Transverse colon (tissue), 4 donors: Measurements from ENCODE around the gene CHRNE. TPM values are rescaled to one million over a fixed set of nuclear protein-coding genes. Genes with fewer than 3 reads are reported as not detected.
"Not testable (repeated sequence)": the region's sequence is repeated elsewhere in the genome, so short reads cannot be mapped to it uniquely, and the experiment has no call there.

ENCODE experiments used
- DNase-seq: peaks from one replicate; pipeline ENCODE4 v3.0.0-alpha.2; 2019
- H3K27ac ChIP-seq, 4 donors: fragments of 200-600 bp; sonication (generic); 2 replicates each; pipeline ENCODE4 v1.5.1; 2016 to 2018; ENCODE audit warnings: inconsistent platforms in 4 of 4
- H3K27me3 ChIP-seq: fragments of 200-600 bp; sonication (generic); 2 replicates; pipeline ENCODE4 v1.5.1; 2017; ENCODE audit warnings: inconsistent platforms
- H3K36me3 ChIP-seq, 4 donors: fragments of 200-600 bp; sonication (generic); 2 replicates each; pipeline ENCODE4 v1.5.1; 2017 to 2019; ENCODE audit warnings: inconsistent platforms in 4 of 4
- H3K4me1 ChIP-seq, 4 donors: fragments of 200-600 bp; sonication (generic); 2 replicates each; pipeline ENCODE4 v1.5.1; 2017 to 2020; ENCODE audit warnings: inconsistent platforms in 4 of 4
- H3K4me3 ChIP-seq, 4 donors: fragments of 200-600 bp; sonication (generic); 1 replicate in 1 of 4; 2 replicates in 3 of 4; pipeline versions ENCODE4 v1.5.1 to v1.6.1; 2017 to 2019; ENCODE audit warnings: inconsistent platforms in 4 of 4
- H3K9me3 ChIP-seq, 2 donors: fragments of 200-600 bp; sonication (generic); 2 replicates each; pipeline ENCODE4 v1.5.1; 2017 to 2019; ENCODE audit warnings: inconsistent platforms in 2 of 2
- EP300 ChIP-seq: sonication (generic); formaldehyde crosslinking; IDR thresholded peaks from one replicate; pipeline ENCODE4 v1.6.1; 2017; ENCODE audit warnings: antibody characterized with exemption, low read depth
- POLR2A ChIP-seq: fragments of 450-650 bp; IDR thresholded peaks from one replicate; pipeline ENCODE4 v1.6.1; 2016; ENCODE audit warnings: antibody characterized with exemption, mild to moderate bottlenecking, moderate library complexity
- POLR2AphosphoS5 ChIP-seq, 3 donors: sonication (generic); formaldehyde crosslinking; IDR thresholded peaks; one replicate each; pipeline ENCODE4 v1.6.1; 2016; ENCODE audit warnings: antibody characterized with exemption in 3 of 3
- WGBS, 2 donors: methylation state at CpG; one replicate each; pipeline ENCODE4 v1.1.5; 2018; ENCODE audit warnings: low coverage in 1 of 2; 5-methylcytosine and 5-hydroxymethylcytosine counted together
- in situ Hi-C, 4 donors: fragments of 200-750 bp; cut with MboI; loops; one replicate each; pipeline versions ENCODE4 v1.15.0 to v1.15.1; 2017; ENCODE audit warnings: low sequenced_read_pairs in 3 of 4, low pct_ligation_motif_present in 1 of 4, low pct_unique_long_range_greater_than_20kb in 1 of 4
- intact Hi-C: fragments of 100-400 bp; cut with DNase I; formaldehyde crosslinking; loops from one replicate; pipeline ENCODE4 v1.15.1; 2023; ENCODE audit warnings: low total_unique reads
- total RNA-seq, 4 donors: library from RNA; depleted of rRNA; stranded (reverse); fragments of >200 nt; gene quantifications; one replicate each; pipeline ENCODE4 v1.1.0, GENCODE V29; 2016
- TF ChIP-seq, protein P1 (sequence below), 5 experiments: fragments of 200-600 bp in 3 of 5; fragments of 450-650 bp in 2 of 5; sonication (generic) in 3 of 5; IDR thresholded peaks; 1 replicate in 2 of 5; 2 replicates in 3 of 5; pipeline ENCODE4 v1.5.1; 2016 to 2017; ENCODE audit warnings: antibody characterized with exemption in 5 of 5, inconsistent platforms in 3 of 5, mild to moderate bottlenecking in 2 of 5, moderate library complexity in 1 of 5

The CHRNE gene
- total RNA-seq, 4 donors from 2014 or later, result 0.32 TPM; not detected in 3

DNA sequence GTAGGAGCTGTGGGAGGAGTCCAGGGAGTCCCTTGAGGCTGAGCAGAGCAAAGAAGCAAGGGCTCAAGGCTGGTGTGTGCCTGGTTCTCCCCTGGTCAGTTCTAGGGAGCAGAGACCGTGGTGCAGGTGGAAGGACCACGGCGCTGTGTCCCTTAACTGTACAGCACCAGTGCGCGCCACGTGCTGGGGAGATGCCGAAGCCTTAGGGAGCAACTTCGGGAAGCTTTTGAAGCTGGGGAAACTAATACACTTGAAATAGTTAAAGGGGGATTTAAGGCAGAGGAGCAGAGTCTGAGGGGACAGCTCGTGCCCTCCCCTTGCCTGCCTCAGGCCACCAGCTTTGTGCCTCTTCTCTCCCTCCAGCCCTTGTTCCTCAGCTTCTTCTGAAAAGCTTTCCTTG lies 42.2 kb downstream of the CHRNE start:
- H3K4me1 ChIP-seq, result peaks cover 0 to 24% (median 12%) of the 10 kb centered on the region in 4 donors
- intact Hi-C loops, result no loop called here
- TF ChIP-seq EP300 (no peak), POLR2AphosphoS5 (IDR thresholded peaks at IDR 0.05) (no peak), POLR2A (no peak)
- TF ChIP-seq, protein P1, sequence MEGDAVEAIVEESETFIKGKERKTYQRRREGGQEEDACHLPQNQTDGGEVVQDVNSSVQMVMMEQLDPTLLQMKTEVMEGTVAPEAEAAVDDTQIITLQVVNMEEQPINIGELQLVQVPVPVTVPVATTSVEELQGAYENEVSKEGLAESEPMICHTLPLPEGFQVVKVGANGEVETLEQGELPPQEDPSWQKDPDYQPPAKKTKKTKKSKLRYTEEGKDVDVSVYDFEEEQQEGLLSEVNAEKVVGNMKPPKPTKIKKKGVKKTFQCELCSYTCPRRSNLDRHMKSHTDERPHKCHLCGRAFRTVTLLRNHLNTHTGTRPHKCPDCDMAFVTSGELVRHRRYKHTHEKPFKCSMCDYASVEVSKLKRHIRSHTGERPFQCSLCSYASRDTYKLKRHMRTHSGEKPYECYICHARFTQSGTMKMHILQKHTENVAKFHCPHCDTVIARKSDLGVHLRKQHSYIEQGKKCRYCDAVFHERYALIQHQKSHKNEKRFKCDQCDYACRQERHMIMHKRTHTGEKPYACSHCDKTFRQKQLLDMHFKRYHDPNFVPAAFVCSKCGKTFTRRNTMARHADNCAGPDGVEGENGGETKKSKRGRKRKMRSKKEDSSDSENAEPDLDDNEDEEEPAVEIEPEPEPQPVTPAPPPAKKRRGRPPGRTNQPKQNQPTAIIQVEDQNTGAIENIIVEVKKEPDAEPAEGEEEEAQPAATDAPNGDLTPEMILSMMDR (IDR thresholded peaks at IDR 0.05), result no peak
- no peak for DNase-seq
- H3K36me3 ChIP-seq, result no peaks in the 10 kb centered on the region
- H3K27ac ChIP-seq, result no peak overlapping the region
- no peaks in the 10 kb centered on the region for H3K27me3 ChIP-seq
- 95% methylated on average over 9 of the region's 9 CpGs; no CpG with 5 or more reads in 1 of the 2 donors for WGBS, 2 donors
- H3K4me3 ChIP-seq, result no peak overlapping the region
- no peaks in the 10 kb centered on the region for H3K9me3 ChIP-seq
- in situ Hi-C loops, result no loop called here

- Histone ChIP-seq H3K4me3 (no peak overlapping the region), H3K4me1 (peaks cover 0 to 24% (median 12%) of the 10 kb centered on the region in 4 donors), H3K36me3 (no peaks in the 10 kb centered on the region), H3K27ac (no peak overlapping the region), H3K27me3 (no peaks in the 10 kb centered on the region), H3K9me3 (no peaks in the 10 kb centered on the region)
- DNase-seq, result no peak
- WGBS, 2 donors, result 89 to 90% methylated on average over 26 to 32 of the region's 32 CpGs
- intact Hi-C loops (no loop called here), in situ Hi-C loops (no loop called here)
- TF ChIP-seq, protein P1 (IDR thresholded peaks at IDR 0.05), result no peak
- TF ChIP-seq EP300, result no peak
- no peak for TF ChIP-seq POLR2AphosphoS5 (IDR thresholded peaks at IDR 0.05)
- TF ChIP-seq POLR2A, result no peak
Observed at GRCh38 chr17:4859816-4860625, 42.9 kb downstream of the CHRNE start.

DNA sequence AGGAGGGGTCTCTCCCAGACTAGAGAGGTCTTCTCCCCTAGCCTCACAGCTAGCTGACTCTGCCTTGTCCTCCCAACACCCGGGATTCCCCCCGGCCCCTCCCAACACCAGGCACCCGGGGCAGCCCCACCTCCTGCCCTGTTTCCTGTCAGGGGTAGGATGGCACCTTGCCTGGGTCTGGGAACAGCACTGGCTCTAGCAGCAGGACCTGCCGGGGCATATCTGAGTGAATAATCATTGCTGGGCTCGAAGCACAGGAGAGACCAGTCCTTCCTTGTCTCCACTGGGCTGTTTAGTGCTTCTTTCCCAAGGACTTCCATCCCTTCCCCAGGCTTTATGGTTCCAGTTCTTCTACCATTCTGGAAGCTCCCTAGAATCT lies 44.0 kb downstream of the CHRNE start:
- Histone ChIP-seq H3K9me3 (no peaks in the 10 kb centered on the region), H3K27ac (peak overlapping the region; percentile 10 to 59 (median 56)), H3K27me3 (no peaks in the 10 kb centered on the region), H3K36me3 (no peaks in the 10 kb centered on the region), H3K4me1 (peaks cover 0 to 24% (median 12%) of the 10 kb centered on the region in 4 donors), H3K4me3 (no peak overlapping the region)
- in situ Hi-C loops, result no loop called here
- TF ChIP-seq, protein P1 (IDR thresholded peaks at IDR 0.05), result no peak
- TF ChIP-seq POLR2A, result no peak
- no peak for TF ChIP-seq EP300
- no peak for TF ChIP-seq POLR2AphosphoS5 (IDR thresholded peaks at IDR 0.05)
- DNase-seq, result peak; percentile 40
- intact Hi-C loops, result no loop called here
- WGBS, 2 donors, result 0 to 31% methylated on average over 3 to 5 of the region's 5 CpGs

DNA sequence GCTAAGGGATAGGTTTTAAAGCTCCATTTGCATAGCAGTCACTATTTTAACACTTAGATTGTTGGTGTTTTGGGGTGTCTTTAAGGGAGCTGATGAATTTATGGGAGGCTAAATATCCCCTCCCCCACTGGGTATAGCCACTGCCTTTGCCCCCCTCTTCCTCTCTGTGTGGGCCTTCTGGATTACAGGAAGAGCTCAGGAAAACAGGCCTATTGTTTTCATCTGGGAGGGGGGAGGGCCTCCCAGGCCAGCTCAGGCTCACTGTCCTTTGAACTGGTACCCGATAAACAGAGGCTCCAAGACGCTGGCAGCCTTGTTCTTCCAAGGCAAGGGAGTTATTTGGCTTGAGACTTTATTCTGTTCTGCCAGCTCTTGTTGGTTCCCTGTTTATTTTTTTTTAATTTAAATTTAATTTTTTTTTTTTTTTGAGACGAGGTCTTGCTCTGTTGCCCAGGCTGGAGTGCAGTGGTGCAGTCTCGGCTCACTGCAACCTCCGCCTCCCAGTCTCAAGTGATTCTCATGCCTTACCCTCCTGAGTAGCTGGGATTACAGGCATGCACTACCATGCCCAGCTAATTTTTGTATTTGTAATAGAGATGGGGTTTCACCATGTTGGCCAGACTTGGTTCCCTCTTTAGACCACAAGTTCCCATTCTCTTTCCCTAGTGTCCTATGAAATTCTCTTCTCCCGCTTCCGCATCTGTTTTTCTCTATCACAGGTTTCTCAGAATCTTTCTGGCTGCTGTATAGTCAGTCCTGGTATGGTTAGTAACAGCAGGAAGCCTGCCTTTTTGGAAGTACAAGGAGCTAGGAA lies 44.6 kb downstream of the CHRNE start:
- no peak overlapping the region for H3K4me3 ChIP-seq
- no peak for DNase-seq
- no peaks in the 10 kb centered on the region for H3K36me3 ChIP-seq
- H3K9me3 ChIP-seq, result no peaks in the 10 kb centered on the region
- intact Hi-C loops, result no loop called here
- H3K27ac ChIP-seq, result peak overlapping the region; percentile 10 to 59 (median 56)
- peaks cover 0 to 24% (median 12%) of the 10 kb centered on the region in 4 donors for H3K4me1 ChIP-seq
- H3K27me3 ChIP-seq, result no peaks in the 10 kb centered on the region
- no peak for TF ChIP-seq EP300
- TF ChIP-seq POLR2A, result no peak
- no peak for TF ChIP-seq POLR2AphosphoS5 (IDR thresholded peaks at IDR 0.05)
- TF ChIP-seq, protein P1 (IDR thresholded peaks at IDR 0.05), result no peak
- WGBS, 2 donors, result 59 to 81% methylated on average over 5 to 7 of the region's 7 CpGs
- in situ Hi-C loops, result no loop called here

GRCh38 chr17:4857347-4857746 lies 45.6 kb downstream of the CHRNE start:
- H3K27ac ChIP-seq, result peak overlapping the region in 2 of 4 donors; percentile 10 to 54
- intact Hi-C loops, H3K36me3 ChIP-seq, DNase-seq, H3K4me3 ChIP-seq, in situ Hi-C loops, H3K27me3 ChIP-seq, H3K9me3 ChIP-seq: not testable (repeated sequence)
- peaks cover 2 to 26% (median 13%) of the 10 kb centered on the region in 4 donors for H3K4me1 ChIP-seq
- 85 to 95% methylated on average over 5 to 7 of the region's 7 CpGs for WGBS, 2 donors
